HG03457 (cell line): ENCODE measurements around the gene BMPR1B.

Source experiments
- ATAC-seq: cut with Tn5 transposase; IDR thresholded peaks from one replicate; pipeline ENCODE4 v1.9.1; 2021; ENCODE audit warnings: moderate number of reproducible peaks; ENCODE audit not compliant: unreplicated experiment

BMPR1B gene

GRCh38 chr4:94947681-94948108 is 189.9 kb downstream of the BMPR1B start:
- ATAC-seq = no peak

- no peak for ATAC-seq
Measured at GRCh38 chr4:94954251-94954650, 196.5 kb downstream of the BMPR1B start.

- no peak for ATAC-seq
Measured at GRCh38 chr4:94957030-94957429, 199.3 kb downstream of the BMPR1B start.

- ATAC-seq = no peak
Measured at GRCh38 chr4:94959307-94959706, 201.6 kb downstream of the BMPR1B start.

- ATAC-seq = no peak
Measured at GRCh38 chr4:94960708-94961107, 203.0 kb downstream of the BMPR1B start.

GRCh38 chr4:94961420-94961819 is 203.7 kb downstream of the BMPR1B start:
- no peak for ATAC-seq

- ATAC-seq = no peak
Measured at GRCh38 chr4:94962484-94962883, 204.7 kb downstream of the BMPR1B start.

- ATAC-seq = no peak
Measured at GRCh38 chr4:94965852-94966251, 208.1 kb downstream of the BMPR1B start.

- ATAC-seq = no peak
Measured at GRCh38 chr4:94968493-94968892, 210.7 kb downstream of the BMPR1B start.

GRCh38 chr4:94970650-94971049 is 212.9 kb downstream of the BMPR1B start:
- ATAC-seq = no peak

- no peak for ATAC-seq
Measured at GRCh38 chr4:94974773-94975172, 217.0 kb downstream of the BMPR1B start.

- ATAC-seq = no peak
Measured at GRCh38 chr4:94976371-94977011, 218.7 kb downstream of the BMPR1B start.

GRCh38 chr4:94978904-94979303 is 221.1 kb downstream of the BMPR1B start:
- no peak for ATAC-seq

GRCh38 chr4:94979621-94980020 is 221.9 kb downstream of the BMPR1B start:
- no peak for ATAC-seq

- ATAC-seq = no peak
Measured at GRCh38 chr4:94995684-94996394, 238.1 kb downstream of the BMPR1B start.

GRCh38 chr4:95000076-95000648 is 242.4 kb downstream of the BMPR1B start:
- ATAC-seq = no peak

GRCh38 chr4:95004912-95005311 is 247.2 kb downstream of the BMPR1B start:
- ATAC-seq = no peak

- no peak for ATAC-seq
Measured at GRCh38 chr4:95007998-95008397, 250.2 kb downstream of the BMPR1B start.

- ATAC-seq = no peak
Measured at GRCh38 chr4:95013236-95013635, 255.5 kb downstream of the BMPR1B start.

GRCh38 chr4:95014068-95014467 is 256.3 kb downstream of the BMPR1B start:
- ATAC-seq = no peak

GRCh38 chr4:95017305-95018064 is 259.7 kb downstream of the BMPR1B start:
- ATAC-seq = no peak

GRCh38 chr4:95018785-95019184 is 261.0 kb downstream of the BMPR1B start:
- ATAC-seq = no peak
